HG02938 (cell line): ENCODE results near the gene MORN1.

Source experiments
- ATAC-seq: cut with Tn5 transposase; IDR thresholded peaks from one replicate; pipeline ENCODE4 v1.9.1; 2021; ENCODE audit warnings: mild to moderate bottlenecking, moderate library complexity; ENCODE audit not compliant: unreplicated experiment

The MORN1 gene

GRCh38 chr1:2405588-2406295 is 14.4 kb upstream of the MORN1 start:
- no peak for ATAC-seq

GRCh38 chr1:2404890-2405511 is 13.6 kb upstream of the MORN1 start:
- ATAC-seq = no peak

GRCh38 chr1:2404142-2404889 is 13.0 kb upstream of the MORN1 start:
- ATAC-seq = no peak

GRCh38 chr1:2403273-2403672 is 11.9 kb upstream of the MORN1 start:
- no peak for ATAC-seq

DNA sequence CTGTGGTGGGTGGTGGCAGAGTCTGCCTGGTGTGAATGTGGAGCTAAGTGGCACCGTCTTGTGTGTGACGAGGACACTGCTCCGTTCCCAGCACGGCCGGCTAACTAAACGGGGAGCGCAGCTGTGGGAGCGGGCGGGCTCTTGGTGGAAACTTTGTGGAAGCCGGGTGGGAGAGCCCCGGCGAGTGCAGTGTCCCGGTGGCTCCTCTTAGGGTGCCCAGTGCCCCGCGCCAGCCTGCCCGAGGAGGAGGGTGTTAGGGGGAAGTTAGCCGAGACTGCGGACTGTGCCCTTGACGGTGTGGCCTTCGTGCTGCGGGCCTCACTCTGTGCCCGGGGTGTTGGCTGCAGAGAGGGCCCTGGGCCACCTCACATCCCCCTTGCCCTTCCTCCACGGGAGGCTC is 11.1 kb upstream of the MORN1 start:
- no peak for ATAC-seq

GRCh38 chr1:2400950-2401649 is 9.7 kb upstream of the MORN1 start:
- ATAC-seq = no peak

GRCh38 chr1:2400576-2400909 is 9.2 kb upstream of the MORN1 start:
- ATAC-seq = no peak

- ATAC-seq = no peak
Observed at GRCh38 chr1:2399890-2400575, 8.7 kb upstream of the MORN1 start.

DNA sequence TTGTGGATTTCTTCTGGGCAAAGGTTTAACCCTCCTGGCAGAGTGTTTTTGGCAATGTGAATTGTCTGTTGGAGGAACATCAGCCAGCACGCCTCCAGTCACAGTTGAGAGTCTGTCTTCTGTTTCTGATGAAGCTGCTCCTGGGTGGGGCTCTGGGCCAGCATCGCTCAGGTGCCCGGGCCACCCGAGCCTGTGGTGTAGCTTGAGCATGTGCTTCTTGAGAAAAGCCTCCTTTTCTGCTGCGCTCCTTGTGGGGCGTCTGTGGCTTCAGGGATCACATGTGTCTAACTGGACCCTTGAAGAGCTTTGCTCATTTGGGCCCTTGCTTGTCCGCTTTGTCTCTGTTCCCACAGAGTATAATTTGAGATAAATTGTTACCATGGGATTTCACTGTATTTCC is 7.5 kb upstream of the MORN1 start:
- no peak for ATAC-seq

- ATAC-seq = no peak
Observed at GRCh38 chr1:2397007-2397679, 5.8 kb upstream of the MORN1 start.

DNA sequence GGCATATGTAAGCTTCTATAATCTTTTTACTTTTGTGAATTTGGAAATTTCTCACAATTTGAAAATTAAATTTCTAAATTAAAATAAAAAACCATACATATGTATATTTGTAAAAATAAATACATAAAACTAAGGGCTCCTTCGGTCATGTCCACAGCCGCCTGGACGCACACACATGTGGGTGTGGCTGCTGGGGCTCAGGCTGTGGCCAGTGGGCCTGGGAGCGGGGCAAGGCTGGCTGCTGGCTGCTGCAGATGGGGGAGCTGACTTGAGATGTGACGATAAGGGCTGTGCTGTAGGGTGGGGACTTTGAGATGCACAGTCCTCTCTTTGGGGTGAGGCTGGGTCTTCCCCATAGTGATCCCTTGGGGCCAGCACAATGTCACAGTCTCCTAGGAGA is 5.1 kb upstream of the MORN1 start:
- no peak for ATAC-seq

DNA sequence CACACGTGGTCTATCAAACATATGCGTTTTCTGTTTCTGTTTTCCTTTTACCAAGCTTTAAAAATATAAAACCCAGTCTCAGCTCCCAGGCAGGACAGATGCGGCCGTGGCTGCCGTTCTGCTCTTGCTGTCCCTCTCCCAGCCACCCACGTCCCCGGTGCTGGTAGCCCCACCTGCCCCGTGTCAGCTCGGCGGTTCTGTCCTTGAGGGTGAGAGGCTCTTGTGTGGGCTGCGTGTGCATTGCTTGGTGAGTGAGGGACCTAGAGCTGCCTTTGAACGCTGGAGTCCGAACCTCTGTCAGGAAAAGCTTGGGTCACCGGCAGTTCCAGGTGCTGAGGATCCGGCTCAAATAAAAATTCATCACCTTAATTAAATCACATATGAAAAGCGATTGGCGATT is 4.7 kb upstream of the MORN1 start:
- no peak for ATAC-seq

DNA sequence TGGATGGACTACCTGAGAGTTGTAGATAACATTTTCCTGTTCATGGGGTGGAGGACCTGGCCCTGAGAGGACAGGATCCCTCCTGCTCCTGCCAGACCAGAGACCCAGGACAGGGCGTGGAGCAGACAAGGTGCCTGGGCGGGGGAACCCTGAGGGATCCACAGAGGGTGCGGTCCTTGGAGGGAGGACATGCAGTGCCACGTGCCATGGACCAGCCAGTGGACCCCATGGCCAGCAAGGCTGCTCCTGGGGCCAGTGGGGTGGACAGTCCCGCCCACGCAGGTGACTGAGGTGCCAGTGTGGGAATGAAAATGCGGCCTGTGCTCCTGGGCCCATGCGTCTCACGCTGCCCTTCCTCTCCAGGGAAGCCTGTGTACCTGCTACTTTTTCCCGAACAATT is 3.9 kb upstream of the MORN1 start:
- ATAC-seq = no peak

DNA sequence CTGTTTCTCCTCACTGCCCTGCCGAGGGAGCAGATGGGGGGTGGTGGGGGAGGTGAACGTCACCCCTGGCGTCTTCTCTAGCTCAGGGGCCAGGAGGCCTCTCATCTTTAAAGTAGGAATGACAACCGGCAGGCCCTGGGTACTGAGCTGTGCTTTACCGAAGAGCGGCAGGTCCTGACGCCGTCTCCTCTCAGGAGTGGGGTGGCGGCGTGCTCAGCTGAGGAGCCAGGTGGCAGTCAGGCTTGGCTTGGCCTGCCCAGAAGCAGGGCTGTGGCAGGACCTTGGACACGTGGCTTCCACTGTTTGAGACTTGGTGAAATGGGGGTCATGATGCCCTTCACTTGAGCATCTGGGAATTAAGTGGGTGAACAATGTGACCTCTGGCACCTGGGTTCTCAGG is 3.4 kb upstream of the MORN1 start:
- ATAC-seq = no peak

DNA sequence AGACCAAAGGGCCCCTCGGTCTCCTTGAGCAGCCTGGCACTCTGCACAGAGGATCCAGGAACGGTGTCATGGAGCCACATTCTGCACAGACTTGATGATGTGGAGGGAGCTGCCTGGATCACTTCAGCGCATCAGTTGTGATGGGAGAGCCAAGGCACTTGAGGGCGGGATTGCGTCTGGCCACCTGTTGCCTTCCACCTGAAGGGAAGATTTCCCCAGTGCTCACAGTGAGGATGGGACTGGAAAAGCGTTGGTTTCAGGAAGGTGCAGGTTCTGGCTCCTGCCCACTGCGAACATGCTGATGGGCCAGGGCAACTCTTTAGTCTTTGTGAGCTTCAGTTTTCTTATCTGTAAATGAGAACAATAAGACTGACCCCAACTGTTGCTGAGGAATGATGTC is 2.9 kb upstream of the MORN1 start:
- ATAC-seq = no peak

DNA sequence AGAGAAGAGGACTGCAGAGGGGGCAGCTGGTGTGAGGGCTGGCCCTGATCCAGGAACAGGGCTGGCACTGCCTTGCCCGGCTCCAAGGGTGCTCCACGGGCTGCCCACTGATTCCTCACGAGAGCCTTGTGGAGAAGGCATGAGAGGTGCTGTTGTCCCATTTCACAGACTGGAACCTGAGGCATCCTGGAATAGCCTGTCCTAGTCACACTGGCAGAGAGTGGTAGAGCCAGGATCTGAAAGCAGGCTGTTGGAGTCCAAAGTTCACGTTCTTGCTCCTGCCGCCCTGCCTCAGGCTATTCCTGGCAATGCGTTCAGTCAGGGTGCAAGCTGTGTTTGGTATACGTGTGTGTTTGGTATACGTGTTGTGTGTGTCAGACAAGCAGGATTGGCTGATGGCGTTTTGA is 2.1 kb upstream of the MORN1 start:
- ATAC-seq = no peak

DNA sequence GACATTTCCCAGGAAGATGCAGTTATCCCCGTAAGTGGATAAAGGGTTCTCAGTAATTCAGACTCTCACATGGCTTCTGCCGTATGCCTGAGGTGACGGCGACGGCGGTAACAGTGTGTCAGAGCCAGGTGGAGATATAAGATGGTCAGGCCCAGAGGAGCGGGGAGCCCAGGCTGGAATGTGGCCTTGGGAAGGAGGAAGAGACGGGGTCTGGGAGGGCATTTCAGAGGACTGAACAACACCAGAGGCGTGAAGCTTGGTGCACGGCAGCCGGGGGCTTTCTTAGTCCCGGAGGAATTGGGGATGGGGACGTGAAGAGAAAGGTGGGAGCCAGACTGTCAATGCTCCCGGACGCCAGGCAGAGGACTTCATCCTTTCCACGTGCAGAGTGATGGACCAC is 1.3 kb upstream of the MORN1 start:
- no peak for ATAC-seq

GRCh38 chr1:2391931-2392509 is 666 bp upstream of the MORN1 start:
- ATAC-seq = peak; percentile 3

GRCh38 chr1:2389644-2390043 is 1.7 kb downstream of the MORN1 start:
- no peak for ATAC-seq
